GM18951 (cell line): Measurements from ENCODE around the gene RLN1.
"Not testable (repeated sequence)": the region's sequence is repeated elsewhere in the genome, so short reads cannot be mapped to it uniquely, and the experiment has no call there.

Experiments
- POLR2A ChIP-seq: IDR thresholded peaks from 4 replicates; pipeline ENCODE4 v1.6.1; 2011; ENCODE audit warnings: mild to moderate bottlenecking; ENCODE audit not compliant: insufficient read length, insufficient read depth; ENCODE audit errors: extremely low read depth
- in situ Hi-C: fragments of 300-500 bp; cut with MboI; formaldehyde crosslinking; loops from one replicate; pipeline ENCODE4 v1.12.0; 2022; ENCODE audit warnings: low sequenced_read_pairs, mixed read lengths, inconsistent platforms; ENCODE audit not compliant: unreplicated experiment

RLN1 gene

GRCh38 chr9:5338992-5339981 is at the start of gene RLN1:
TSS of gene RLN1 (minus strand) at chr9:5339876. CDS start at chr9:5339746, 130 bp downstream.
- in situ Hi-C loops: not testable (repeated sequence)

- in situ Hi-C loops: no loop called here
- no peak for TF ChIP-seq POLR2A
Measured at GRCh38 chr9:5389109-5389732, 49.5 kb upstream of the RLN1 start.

- in situ Hi-C loops: no loop called here
- TF ChIP-seq POLR2A: no peak
Measured at GRCh38 chr9:5388026-5388819, 48.5 kb upstream of the RLN1 start.

- in situ Hi-C loops: no loop called here
- TF ChIP-seq POLR2A: no peak
Measured at GRCh38 chr9:5384436-5384835, 44.8 kb upstream of the RLN1 start.

- in situ Hi-C loops: no loop called here
- no peak for TF ChIP-seq POLR2A
Measured at GRCh38 chr9:5382479-5382878, 42.8 kb upstream of the RLN1 start.

- in situ Hi-C loops: no loop called here
Measured at GRCh38 chr9:5375790-5376477, 36.3 kb upstream of the RLN1 start.

GRCh38 chr9:5375091-5375490 is 35.4 kb upstream of the RLN1 start:
- in situ Hi-C loops: no loop called here
- no peak for TF ChIP-seq POLR2A

More at GRCh38 chr9:5375790-5376477, 36.3 kb upstream of the RLN1 start:
- TF ChIP-seq POLR2A: no peak

GRCh38 chr9:5364294-5365024 is 24.8 kb upstream of the RLN1 start:
- TF ChIP-seq POLR2A: no peak
- in situ Hi-C loops: no loop called here

GRCh38 chr9:5361326-5362010 is 21.8 kb upstream of the RLN1 start:
- in situ Hi-C loops: no loop called here
- TF ChIP-seq POLR2A: no peak

- no peak for TF ChIP-seq POLR2A
- in situ Hi-C loops: no loop called here
Measured at GRCh38 chr9:5360341-5360740, 20.7 kb upstream of the RLN1 start.

- no peak for TF ChIP-seq POLR2A
- in situ Hi-C loops: no loop called here
Measured at GRCh38 chr9:5357431-5358105, 17.9 kb upstream of the RLN1 start.
